ENCODE data around the gene RNASE7. TPM values are rescaled to one million over a fixed set of nuclear protein-coding genes. Genes with fewer than 3 reads are reported as not detected.

The RNASE7 gene
- total and polyA plus RNA-seq, 3 experiments from 2014 or later = not detected

GRCh38 chr14:21056520-21057163, 14.5 kb downstream of the RNASE7 start:
- no peak for DNase-seq
- ChIA-PET CTCF (interaction anchor here (1.0 to 4.4 kb wide), 3 partner anchors 11 to 42 kb away, joined by 3 to 14 read pairs (median 4); no protein-coding TSS in a partner anchor), POLR2A (no interaction called here)
- Mint-ChIP-seq H3K36me3 (no peaks in the 10 kb centered on the region), H3K4me1 (no peaks in the 10 kb centered on the region), H3K27ac (no peak overlapping the region), H3K9me3 (no peaks in the 10 kb centered on the region), H3K4me3 (no peak overlapping the region), H3K27me3 (peaks cover 3 to 20% of the 10 kb centered on the region in 2 donors)
- H3K36me3 ChIP-seq (ENCODE audit: insufficient read depth, low read length) = no peaks in the 10 kb centered on the region
- no peaks in the 10 kb centered on the region for H3K4me1 ChIP-seq (ENCODE audit: insufficient read depth, low read length)
- H3K27ac ChIP-seq (ENCODE audit: low read depth, low read length) = no peak overlapping the region
- no peaks in the 10 kb centered on the region for H3K27me3 ChIP-seq (ENCODE audit: insufficient read depth, low read length, poor library complexity, severe bottlenecking)
- no peaks in the 10 kb centered on the region for H3K9me3 ChIP-seq (ENCODE audit: low read length)
- no peak overlapping the region for H3K4me3 ChIP-seq (ENCODE audit: low read length)

GRCh38 chr14:21057803-21058675, 15.9 kb downstream of the RNASE7 start, which contains the start of gene RNASE8:
Gene RNASE8, plus strand, starts transcription at chr14:21057822. Its CDS starts 71 bp downstream, at chr14:21057893.
- Histone ChIP-seq H3K9me3 (ENCODE audit: low read length) (no peaks in the 10 kb centered on the region), H3K4me3 (ENCODE audit: low read length) (no peak within 1 kb of the TSS), H3K36me3 (ENCODE audit: insufficient read depth, low read length) (no peaks in the 10 kb centered on the region), H3K27ac (ENCODE audit: low read depth, low read length) (no peak within 1 kb of the TSS), H3K4me1 (ENCODE audit: insufficient read depth, low read length) (no peaks in the 10 kb centered on the region), H3K27me3 (ENCODE audit: insufficient read depth, low read length, poor library complexity, severe bottlenecking) (peaks cover under 1% of the 10 kb centered on the region)
- Mint-ChIP-seq H3K27me3 (peaks cover 8 to 23% of the 10 kb centered on the region in 2 donors), H3K4me1 (no peaks in the 10 kb centered on the region), H3K36me3 (no peaks in the 10 kb centered on the region), H3K9me3 (no peaks in the 10 kb centered on the region), H3K4me3 (no peak within 1 kb of the TSS), H3K27ac (no peak within 1 kb of the TSS)
- CTCF ChIA-PET = interaction anchor here (1.3 to 4.4 kb wide), 3 partner anchors 10 to 87 kb away, joined by 3 to 14 read pairs (median 4); no protein-coding TSS in a partner anchor
- POLR2A ChIA-PET = no interaction called here
- DNase-seq = no peak

- Mint-ChIP-seq H3K4me3 (no peak overlapping the region), H3K36me3 (no peaks in the 10 kb centered on the region), H3K9me3 (no peaks in the 10 kb centered on the region), H3K4me1 (no peaks in the 10 kb centered on the region), H3K27ac (no peak overlapping the region), H3K27me3 (peaks cover 8 to 31% of the 10 kb centered on the region in 2 donors)
- ChIA-PET POLR2A (no interaction called here), CTCF (interaction anchor here (1.3 to 4.4 kb wide), 2 partner anchors 9 to 44 kb away, joined by 4 to 14 read pairs; no protein-coding TSS in a partner anchor)
- H3K36me3 ChIP-seq (ENCODE audit: insufficient read depth, low read length) = no peaks in the 10 kb centered on the region
- H3K4me1 ChIP-seq (ENCODE audit: insufficient read depth, low read length) = no peaks in the 10 kb centered on the region
- H3K27ac ChIP-seq (ENCODE audit: low read depth, low read length) = no peak overlapping the region
- peaks cover 5% of the 10 kb centered on the region for H3K27me3 ChIP-seq (ENCODE audit: insufficient read depth, low read length, poor library complexity, severe bottlenecking)
- no peaks in the 10 kb centered on the region for H3K9me3 ChIP-seq (ENCODE audit: low read length)
- DNase-seq = no peak
- no peak overlapping the region for H3K4me3 ChIP-seq (ENCODE audit: low read length)
Measured at GRCh38 chr14:21058903-21059302, 16.7 kb downstream of the RNASE7 start.

- CTCF ChIA-PET = interaction anchor here (4.4 kb wide), 1 partner anchor 8 kb away, joined by 14 read pairs; no protein-coding TSS in a partner anchor
- no peak overlapping the region for H3K4me3 ChIP-seq (ENCODE audit: low read length)
- no peaks in the 10 kb centered on the region for H3K36me3 ChIP-seq (ENCODE audit: insufficient read depth, low read length)
- DNase-seq = no peak
- H3K36me3 Mint-ChIP-seq = no peaks in the 10 kb centered on the region
- no peaks in the 10 kb centered on the region for H3K9me3 Mint-ChIP-seq
- H3K4me1 ChIP-seq (ENCODE audit: insufficient read depth, low read length) = no peaks in the 10 kb centered on the region
- H3K9me3 ChIP-seq (ENCODE audit: low read length) = no peaks in the 10 kb centered on the region
- H3K27me3 ChIP-seq (ENCODE audit: insufficient read depth, low read length, poor library complexity, severe bottlenecking) = peaks cover 5% of the 10 kb centered on the region
- H3K27me3 Mint-ChIP-seq = peaks cover 8 to 37% of the 10 kb centered on the region in 2 donors
- no peak overlapping the region for H3K27ac Mint-ChIP-seq
- H3K4me1 Mint-ChIP-seq = no peaks in the 10 kb centered on the region
- no peak overlapping the region for H3K27ac ChIP-seq (ENCODE audit: low read depth, low read length)
- POLR2A ChIA-PET = no interaction called here
- H3K4me3 Mint-ChIP-seq = no peak overlapping the region
Measured at GRCh38 chr14:21059842-21060613, 17.9 kb downstream of the RNASE7 start.

GRCh38 chr14:21060614-21061346, 18.6 kb downstream of the RNASE7 start:
- no peaks in the 10 kb centered on the region for H3K9me3 ChIP-seq (ENCODE audit: low read length)
- no peak overlapping the region for H3K27ac Mint-ChIP-seq
- no peak for DNase-seq

GRCh38 chr14:21061347-21061668, 19.1 kb downstream of the RNASE7 start:
- H3K36me3 Mint-ChIP-seq = peaks cover 0 to 1% (median 0%) of the 10 kb centered on the region in 3 donors
- H3K9me3 Mint-ChIP-seq = no peaks in the 10 kb centered on the region
- Histone ChIP-seq H3K4me3 (ENCODE audit: low read length) (no peak overlapping the region), H3K27ac (ENCODE audit: low read depth, low read length) (no peak overlapping the region), H3K36me3 (ENCODE audit: insufficient read depth, low read length) (no peaks in the 10 kb centered on the region), H3K4me1 (ENCODE audit: insufficient read depth, low read length) (no peaks in the 10 kb centered on the region), H3K9me3 (ENCODE audit: low read length) (no peaks in the 10 kb centered on the region), H3K27me3 (ENCODE audit: insufficient read depth, low read length, poor library complexity, severe bottlenecking) (peaks cover 5% of the 10 kb centered on the region)
- peaks cover 17 to 48% of the 10 kb centered on the region in 2 donors for H3K27me3 Mint-ChIP-seq
- DNase-seq = no peak
- no peak overlapping the region for H3K27ac Mint-ChIP-seq
- ChIA-PET CTCF (interaction anchor here (0.8 to 2.4 kb wide), 3 partner anchors 32 to 53 kb away, joined by 3 to 7 read pairs (median 3); no protein-coding TSS in a partner anchor), POLR2A (no interaction called here)
- H3K4me3 Mint-ChIP-seq = no peak overlapping the region
- H3K4me1 Mint-ChIP-seq = no peaks in the 10 kb centered on the region

More at GRCh38 chr14:21060614-21061346, 18.6 kb downstream of the RNASE7 start:
- H3K4me3 Mint-ChIP-seq = no peak overlapping the region
- no peaks in the 10 kb centered on the region for H3K9me3 Mint-ChIP-seq
- CTCF ChIA-PET = interaction anchor here (1.4 to 2.4 kb wide), 2 partner anchors 32 to 47 kb away, joined by 3 to 7 read pairs; no protein-coding TSS in a partner anchor
- no peaks in the 10 kb centered on the region for H3K4me1 Mint-ChIP-seq
- H3K36me3 Mint-ChIP-seq = peaks cover 0 to 1% (median 0%) of the 10 kb centered on the region in 3 donors
- Histone ChIP-seq H3K4me1 (ENCODE audit: insufficient read depth, low read length) (no peaks in the 10 kb centered on the region), H3K27me3 (ENCODE audit: insufficient read depth, low read length, poor library complexity, severe bottlenecking) (peaks cover 5% of the 10 kb centered on the region), H3K4me3 (ENCODE audit: low read length) (no peak overlapping the region), H3K36me3 (ENCODE audit: insufficient read depth, low read length) (no peaks in the 10 kb centered on the region), H3K27ac (ENCODE audit: low read depth, low read length) (no peak overlapping the region)
- H3K27me3 Mint-ChIP-seq = peaks cover 14 to 44% of the 10 kb centered on the region in 2 donors
- POLR2A ChIA-PET = no interaction called here

GRCh38 chr14:21063479-21063878, 21.3 kb downstream of the RNASE7 start:
- Histone ChIP-seq H3K9me3 (ENCODE audit: low read length) (no peaks in the 10 kb centered on the region), H3K27me3 (ENCODE audit: insufficient read depth, low read length, poor library complexity, severe bottlenecking) (peaks cover 17% of the 10 kb centered on the region), H3K4me1 (ENCODE audit: insufficient read depth, low read length) (peaks cover 4% of the 10 kb centered on the region), H3K27ac (ENCODE audit: low read depth, low read length) (no peak overlapping the region), H3K36me3 (ENCODE audit: insufficient read depth, low read length) (no peaks in the 10 kb centered on the region), H3K4me3 (ENCODE audit: low read length) (no peak overlapping the region)
- peaks cover under 1 to 3% (median 2%) of the 10 kb centered on the region in 3 donors for H3K4me1 Mint-ChIP-seq
- no peak overlapping the region for H3K4me3 Mint-ChIP-seq
- H3K27ac Mint-ChIP-seq = no peak overlapping the region
- peaks cover 0 to 1% (median 0%) of the 10 kb centered on the region in 3 donors for H3K36me3 Mint-ChIP-seq
- ChIA-PET CTCF (interaction anchor here (2.8 to 6.3 kb wide), 2 partner anchors 29 to 44 kb away, joined by 11 to 130 read pairs; no protein-coding TSS in a partner anchor), POLR2A (no interaction called here)
- no peaks in the 10 kb centered on the region for H3K9me3 Mint-ChIP-seq
- H3K27me3 Mint-ChIP-seq = peaks cover 34 to 67% of the 10 kb centered on the region in 2 donors
- no peak for DNase-seq
